ENCODE results near the gene AMN1. TPM values are rescaled to one million over a fixed set of nuclear protein-coding genes. Genes with fewer than 3 reads are reported as not detected.
"Not testable (repeated sequence)": the region's sequence is repeated elsewhere in the genome, so short reads cannot be mapped to it uniquely, and the experiment has no call there.

AMN1 gene
- total RNA-seq, 1 donor from 2014 or later = 9.3 TPM

DNA sequence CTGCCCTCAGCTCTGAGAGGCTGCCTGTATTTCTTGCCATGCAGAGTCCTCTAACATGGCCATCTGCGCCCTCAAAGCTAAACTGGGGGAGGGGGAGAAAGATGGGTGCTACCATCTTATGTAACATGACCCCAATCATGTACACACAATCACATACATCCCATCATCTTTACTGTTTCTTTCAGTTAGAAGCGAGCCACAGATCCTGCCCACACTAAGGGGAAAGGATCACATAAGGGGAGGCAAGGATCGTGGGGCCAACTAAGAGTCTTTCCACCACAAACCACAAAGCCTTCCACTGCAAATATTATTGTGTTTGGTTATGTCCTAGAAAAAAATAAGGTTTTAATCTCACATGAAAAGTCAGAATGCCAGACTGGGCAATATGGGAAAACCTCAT lies 11.8 kb upstream of the AMN1 start:
- TF ChIP-seq, protein P1, sequence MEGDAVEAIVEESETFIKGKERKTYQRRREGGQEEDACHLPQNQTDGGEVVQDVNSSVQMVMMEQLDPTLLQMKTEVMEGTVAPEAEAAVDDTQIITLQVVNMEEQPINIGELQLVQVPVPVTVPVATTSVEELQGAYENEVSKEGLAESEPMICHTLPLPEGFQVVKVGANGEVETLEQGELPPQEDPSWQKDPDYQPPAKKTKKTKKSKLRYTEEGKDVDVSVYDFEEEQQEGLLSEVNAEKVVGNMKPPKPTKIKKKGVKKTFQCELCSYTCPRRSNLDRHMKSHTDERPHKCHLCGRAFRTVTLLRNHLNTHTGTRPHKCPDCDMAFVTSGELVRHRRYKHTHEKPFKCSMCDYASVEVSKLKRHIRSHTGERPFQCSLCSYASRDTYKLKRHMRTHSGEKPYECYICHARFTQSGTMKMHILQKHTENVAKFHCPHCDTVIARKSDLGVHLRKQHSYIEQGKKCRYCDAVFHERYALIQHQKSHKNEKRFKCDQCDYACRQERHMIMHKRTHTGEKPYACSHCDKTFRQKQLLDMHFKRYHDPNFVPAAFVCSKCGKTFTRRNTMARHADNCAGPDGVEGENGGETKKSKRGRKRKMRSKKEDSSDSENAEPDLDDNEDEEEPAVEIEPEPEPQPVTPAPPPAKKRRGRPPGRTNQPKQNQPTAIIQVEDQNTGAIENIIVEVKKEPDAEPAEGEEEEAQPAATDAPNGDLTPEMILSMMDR (IDR thresholded peaks at IDR 0.05; ENCODE audit: insufficient read depth, low read length, poor library complexity, severe bottlenecking) = no peak
- H3K4me3 ChIP-seq (ENCODE audit: low read depth, low read length) = no peak overlapping the region
- no peak for DNase-seq (ENCODE audit: low read depth)
- H3K36me3 ChIP-seq (ENCODE audit: control insufficient read depth, insufficient read depth, low read length) = no peaks in the 10 kb centered on the region
- H3K27me3 ChIP-seq (ENCODE audit: control insufficient read depth, insufficient read depth, low read length) = no peaks in the 10 kb centered on the region

DNA sequence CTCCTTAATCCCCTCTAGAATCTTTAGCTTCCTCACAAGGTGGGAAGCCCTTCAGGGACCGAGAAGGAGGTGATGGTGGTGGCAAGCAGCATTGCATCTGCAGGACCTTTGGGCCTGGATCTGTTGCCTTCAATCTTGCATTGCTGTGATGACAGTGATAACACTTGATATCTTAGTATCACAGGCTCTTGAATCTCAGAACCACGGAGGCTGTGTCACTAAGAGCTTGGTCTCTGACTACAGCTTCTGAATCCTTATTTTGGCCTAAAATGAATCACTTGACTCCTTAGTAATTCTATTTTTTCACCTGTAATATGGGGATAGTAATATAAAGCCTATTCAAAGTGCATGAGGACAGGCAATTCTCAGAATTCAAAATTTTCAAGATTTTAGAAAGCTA lies 8.9 kb upstream of the AMN1 start:
- H3K36me3 ChIP-seq (ENCODE audit: control insufficient read depth, insufficient read depth, low read length) = no peaks in the 10 kb centered on the region
- no peaks in the 10 kb centered on the region for H3K27me3 ChIP-seq (ENCODE audit: control insufficient read depth, insufficient read depth, low read length)
- DNase-seq (ENCODE audit: low read depth) = no peak
- no peak overlapping the region for H3K4me3 ChIP-seq (ENCODE audit: low read depth, low read length)
- TF ChIP-seq, protein P1 (IDR thresholded peaks at IDR 0.05; ENCODE audit: insufficient read depth, low read length, poor library complexity, severe bottlenecking) = no peak

DNA sequence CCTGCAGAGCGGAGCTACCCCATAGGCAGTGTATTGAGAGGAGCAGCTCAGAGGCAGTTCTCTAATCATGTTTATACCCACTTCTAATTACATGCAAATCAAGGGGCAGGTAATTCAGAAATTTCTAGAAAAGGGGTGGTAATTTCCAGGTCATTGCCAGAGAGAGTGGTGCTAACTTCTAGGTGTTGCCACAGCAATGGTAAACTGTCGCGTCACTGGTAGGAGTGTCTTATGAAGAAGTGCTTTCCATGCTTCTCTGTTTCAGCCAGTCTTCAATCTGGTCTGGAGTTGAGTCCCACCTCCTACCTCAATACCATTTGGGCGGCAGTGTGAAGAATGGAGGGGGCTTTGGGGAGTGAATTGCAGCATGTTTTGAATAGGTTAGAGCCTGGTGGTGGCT lies 8.5 kb upstream of the AMN1 start:
- DNase-seq (ENCODE audit: low read depth) = no peak
- no peak overlapping the region for H3K4me3 ChIP-seq (ENCODE audit: low read depth, low read length)
- TF ChIP-seq, protein P1 (IDR thresholded peaks at IDR 0.05; ENCODE audit: insufficient read depth, low read length, poor library complexity, severe bottlenecking) = no peak
- no peaks in the 10 kb centered on the region for H3K27me3 ChIP-seq (ENCODE audit: control insufficient read depth, insufficient read depth, low read length)
- H3K36me3 ChIP-seq (ENCODE audit: control insufficient read depth, insufficient read depth, low read length) = no peaks in the 10 kb centered on the region

DNA sequence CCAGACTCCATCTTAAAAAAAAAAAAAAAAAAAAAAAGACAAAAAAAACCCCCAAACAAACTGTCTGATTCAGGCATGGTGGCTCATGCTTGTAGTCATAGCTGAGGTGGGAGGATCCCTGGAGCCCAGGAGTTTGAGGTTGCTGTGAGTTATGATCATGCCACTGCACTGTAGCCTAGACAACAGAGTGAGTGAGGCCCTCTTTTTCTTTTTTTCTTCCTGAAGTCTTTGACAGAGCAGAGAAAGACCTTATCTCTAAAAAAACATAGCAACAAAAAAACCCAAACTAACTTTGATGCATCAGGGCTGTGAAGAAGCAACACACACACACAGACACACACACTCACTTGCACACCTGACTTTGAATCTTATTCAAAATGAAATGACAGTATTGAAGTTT lies 7.7 kb upstream of the AMN1 start:
- peak; percentile 66 for DNase-seq (ENCODE audit: low read depth)
- H3K27me3 ChIP-seq (ENCODE audit: control insufficient read depth, insufficient read depth, low read length) = no peaks in the 10 kb centered on the region
- TF ChIP-seq, protein P1 (IDR thresholded peaks at IDR 0.05; ENCODE audit: insufficient read depth, low read length, poor library complexity, severe bottlenecking) = no peak
- H3K4me3 ChIP-seq (ENCODE audit: low read depth, low read length) = no peak overlapping the region
- no peaks in the 10 kb centered on the region for H3K36me3 ChIP-seq (ENCODE audit: control insufficient read depth, insufficient read depth, low read length)

DNA sequence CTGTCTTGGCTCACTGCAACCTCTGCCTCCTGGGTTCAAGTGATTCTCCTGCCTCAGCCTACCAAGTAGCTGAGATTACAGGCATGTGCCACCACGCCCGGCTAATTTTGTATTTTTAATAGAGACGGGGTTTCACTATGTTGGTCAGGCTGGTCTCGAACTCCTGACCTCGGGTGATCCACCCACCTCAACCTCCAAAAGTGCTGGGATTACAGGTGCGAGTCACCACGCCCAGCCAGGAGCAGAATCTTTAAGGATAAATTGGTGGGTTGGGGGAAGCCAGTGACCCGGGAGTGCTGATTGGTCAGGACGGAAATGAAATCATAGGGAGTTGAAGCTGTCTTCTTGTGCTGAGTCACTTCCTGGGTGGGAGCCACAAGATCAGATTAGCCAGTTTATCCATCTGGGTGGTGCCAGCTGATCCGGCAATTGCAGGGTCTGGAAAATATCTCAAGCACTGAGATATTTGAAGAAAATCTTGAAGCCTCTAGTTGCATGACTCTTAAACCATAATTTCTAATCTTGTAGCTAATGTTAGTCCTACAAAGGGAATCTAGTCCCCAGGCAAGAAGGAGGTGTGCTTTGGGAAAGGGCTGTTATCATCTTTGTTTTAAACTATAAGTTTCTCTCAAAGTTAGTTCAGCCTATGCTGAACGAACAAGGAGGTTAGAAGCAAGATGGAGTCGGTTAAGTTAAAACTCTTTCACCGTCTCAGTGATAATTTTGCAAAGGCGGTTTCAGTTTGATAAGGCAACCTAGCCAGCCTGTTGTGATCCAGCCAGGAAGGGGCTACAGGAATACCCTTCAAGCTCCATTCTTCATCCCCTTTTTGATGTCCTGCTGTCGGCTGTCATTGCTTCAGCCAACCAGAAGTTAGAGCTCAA lies 5.0 kb upstream of the AMN1 start:
- not testable (repeated sequence) for DNase-seq (ENCODE audit: low read depth); H3K27me3 ChIP-seq (ENCODE audit: control insufficient read depth, insufficient read depth, low read length); H3K4me3 ChIP-seq (ENCODE audit: low read depth, low read length); H3K36me3 ChIP-seq (ENCODE audit: control insufficient read depth, insufficient read depth, low read length)

DNA sequence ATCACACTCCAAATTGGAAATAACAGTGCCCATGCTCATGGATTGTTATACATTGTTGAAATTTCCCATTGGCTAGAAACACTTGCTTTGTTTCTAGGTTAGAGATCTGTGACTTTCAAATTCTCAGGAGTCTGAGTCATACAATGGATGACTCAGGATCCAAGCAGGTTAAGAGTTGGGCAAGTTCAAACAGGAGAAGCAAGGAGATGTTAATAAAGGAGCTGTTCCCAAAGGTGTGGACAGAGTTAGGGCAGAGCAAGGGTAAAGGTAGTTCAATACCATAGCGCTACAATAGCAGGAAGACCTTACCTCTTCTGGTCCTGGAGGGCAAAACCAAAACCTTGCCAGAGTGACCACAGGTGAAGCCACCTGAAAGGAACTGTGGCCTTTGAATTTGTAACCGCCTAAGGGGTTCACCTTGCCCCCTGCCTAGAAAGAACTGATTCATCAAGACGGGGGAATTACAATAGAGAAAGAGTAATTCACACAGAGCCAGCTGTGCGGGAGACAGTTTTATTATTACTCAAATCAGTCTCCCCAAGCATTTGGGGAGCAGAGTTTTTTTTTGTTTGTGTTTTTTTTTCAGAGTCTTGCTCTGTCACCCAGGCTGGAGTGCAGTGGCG lies 4.2 kb upstream of the AMN1 start:
- peak; percentile 90 for DNase-seq (ENCODE audit: low read depth)
- no peak overlapping the region for H3K4me3 ChIP-seq (ENCODE audit: low read depth, low read length)
- H3K36me3 ChIP-seq (ENCODE audit: control insufficient read depth, insufficient read depth, low read length) = no peaks in the 10 kb centered on the region
- TF ChIP-seq, protein P1 (IDR thresholded peaks at IDR 0.05; ENCODE audit: insufficient read depth, low read length, poor library complexity, severe bottlenecking) = no peak
- H3K27me3 ChIP-seq (ENCODE audit: control insufficient read depth, insufficient read depth, low read length) = no peaks in the 10 kb centered on the region

DNA sequence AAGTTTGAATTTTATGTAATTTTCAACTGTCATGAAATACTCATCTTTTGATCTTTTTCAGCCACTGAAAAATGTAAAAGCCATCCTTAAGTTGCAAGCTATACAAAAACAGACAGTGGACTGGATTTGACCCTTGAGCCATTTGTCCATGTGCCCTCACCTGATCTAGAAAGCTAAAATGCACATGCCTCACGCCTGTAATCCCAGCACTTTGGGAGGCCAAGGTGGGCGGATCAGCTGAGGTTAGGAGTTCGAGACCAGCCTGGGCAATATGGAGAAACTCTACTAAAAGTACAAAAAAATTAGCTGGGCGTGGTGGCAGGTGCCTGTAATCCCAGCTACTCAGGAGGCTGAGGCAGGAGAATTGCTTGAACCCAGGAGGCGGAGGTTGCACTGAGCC lies 2.4 kb upstream of the AMN1 start:
- DNase-seq (ENCODE audit: low read depth); H3K27me3 ChIP-seq (ENCODE audit: control insufficient read depth, insufficient read depth, low read length); H3K4me3 ChIP-seq (ENCODE audit: low read depth, low read length); H3K36me3 ChIP-seq (ENCODE audit: control insufficient read depth, insufficient read depth, low read length): not testable (repeated sequence)

Measured in kidney epithelial cell (primary cell).